NB4 (cell line): ENCODE data around the gene UGT8.

ENCODE experiments used
- DNase-seq: peaks from one replicate; pipeline ENCODE4 v3.0.0; 2010; ENCODE audit warnings: low read depth
- H3K4me3 ChIP-seq: one replicate; pipeline ENCODE4 v1.5.1; 2011; ENCODE audit warnings: mild to moderate bottlenecking, low read depth, low read length, moderate library complexity
- CTCF ChIP-seq: IDR thresholded peaks from one replicate; pipeline ENCODE4 v1.5.1; 2012; ENCODE audit warnings: low read depth, low read length
- MAX ChIP-seq: IDR thresholded peaks from 2 replicates; pipeline ENCODE4 v1.6.1; 2011; ENCODE audit warnings: low read depth, low read length
- MYC ChIP-seq: IDR thresholded peaks from 2 replicates; pipeline ENCODE4 v1.6.1; 2011; ENCODE audit warnings: low read depth, low read length
- POLR2A ChIP-seq: IDR thresholded peaks from 2 replicates; pipeline ENCODE4 v1.6.1; 2011; ENCODE audit warnings: mild to moderate bottlenecking; ENCODE audit not compliant: insufficient read length; ENCODE audit errors: extremely low read depth

UGT8 gene

GRCh38 chr4:114598191-114599121 is at the start of gene UGT8:
TSS of gene UGT8 (plus strand) at chr4:114598807. CDS start at chr4:114622881, 24,074 bp downstream.
- H3K4me3 ChIP-seq, result no peak within 1 kb of the TSS
- no peak for TF ChIP-seq CTCF
- no peak for TF ChIP-seq MAX
- TF ChIP-seq POLR2A, result no peak
- no peak for TF ChIP-seq MYC
- peak; percentile 8 for DNase-seq

- TF ChIP-seq MYC, result no peak
- TF ChIP-seq MAX, result no peak
- TF ChIP-seq CTCF, result no peak
- TF ChIP-seq POLR2A, result no peak
- no peak overlapping the region for H3K4me3 ChIP-seq
- no peak for DNase-seq
Observed at GRCh38 chr4:114549638-114550037, 49.0 kb upstream of the UGT8 start.

- no peak overlapping the region for H3K4me3 ChIP-seq
- TF ChIP-seq MYC, result no peak
- TF ChIP-seq MAX, result no peak
- TF ChIP-seq CTCF, result no peak
- no peak for TF ChIP-seq POLR2A
- peak; percentile 8 for DNase-seq
Observed at GRCh38 chr4:114558446-114559020, 40.1 kb upstream of the UGT8 start.

- no peak for DNase-seq
- no peak overlapping the region for H3K4me3 ChIP-seq
- TF ChIP-seq MYC (no peak), CTCF (no peak)
Observed at GRCh38 chr4:114561590-114561989, 37.0 kb upstream of the UGT8 start.

- TF ChIP-seq MAX (no peak), POLR2A (no peak), CTCF (no peak), MYC (no peak)
- H3K4me3 ChIP-seq, result no peak overlapping the region
- no peak for DNase-seq
Observed at GRCh38 chr4:114562176-114562904, 36.3 kb upstream of the UGT8 start.
